ENCODE measurements around the gene CSNK2A2.

The CSNK2A2 gene

GRCh38 chr16:58110571-58111301 is 87.2 kb downstream of the CSNK2A2 start:
- no peak for DNase-seq (ENCODE audit: low read depth)

GRCh38 chr16:58109881-58110280 is 88.0 kb downstream of the CSNK2A2 start:
- no peak for DNase-seq (ENCODE audit: low read depth)

- no peak for DNase-seq (ENCODE audit: low read depth)
Observed at GRCh38 chr16:58109330-58109729, 88.6 kb downstream of the CSNK2A2 start.

Data from fibroblast of the conjunctiva (primary cell).